Lower leg skin (tissue), 3 donors: Measurements from ENCODE around the gene RSPO1.

ENCODE experiments used
- CTCF ChIP-seq, 3 donors: fragments of 450-650 bp; IDR thresholded peaks; one replicate each; pipeline ENCODE4 v1.5.1; 2016; ENCODE audit warnings: antibody characterized with exemption in 3 of 3, mild to moderate bottlenecking in 3 of 3, moderate library complexity in 2 of 3
- POLR2A ChIP-seq, 2 donors: fragments of 450-650 bp; IDR thresholded peaks; one replicate each; pipeline ENCODE4 v1.6.1; 2016 to 2017; ENCODE audit warnings: antibody characterized with exemption in 2 of 2, mild to moderate bottlenecking in 1 of 2, moderate library complexity in 1 of 2

DNA sequence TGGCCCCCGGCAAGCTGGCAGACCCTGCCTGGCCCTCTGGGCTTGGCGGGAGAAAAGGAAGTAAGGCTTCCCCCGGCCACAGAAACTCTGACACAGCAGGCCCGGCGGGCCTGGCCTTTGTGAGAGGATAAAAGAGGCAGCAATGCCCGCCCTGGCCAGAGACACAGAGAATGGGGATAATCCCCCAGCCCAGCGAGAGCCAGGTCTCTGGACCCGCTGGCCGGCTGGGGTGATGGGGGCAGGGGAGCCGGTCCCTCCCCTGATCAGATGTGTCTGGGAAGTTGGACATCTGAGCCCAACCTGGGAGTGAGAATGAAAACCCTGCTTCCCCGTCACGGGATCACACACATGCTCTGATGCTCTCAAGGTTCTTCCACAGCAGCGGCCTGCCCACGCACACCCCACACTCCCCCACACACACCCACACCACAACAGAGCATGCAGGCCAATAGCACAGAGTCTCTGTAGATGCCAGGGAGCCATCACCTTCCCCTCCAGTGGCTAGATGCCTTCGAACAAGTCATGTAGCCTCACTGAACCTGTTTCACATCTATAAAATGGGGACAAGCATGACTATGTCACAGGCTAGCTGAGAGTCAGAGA lies 4.2 kb downstream of the RSPO1 start:
- TF ChIP-seq CTCF (IDR thresholded peaks at IDR 0.05) (no peak), POLR2A (IDR thresholded peaks at IDR 0.05) (no peak)
